Adipose tissue (tissue), 3 donors: ENCODE results near the gene TBCB. TPM values are rescaled to one million over a fixed set of nuclear protein-coding genes. Genes with fewer than 3 reads are reported as not detected.
A peak's percentile ranks its signal among the peaks of the same experiment; 100 is the strongest.
"Not testable (repeated sequence)": the region's sequence is repeated elsewhere in the genome, so short reads cannot be mapped to it uniquely, and the experiment has no call there.

Experiments used
- H3K27ac ChIP-seq: one replicate; pipeline ENCODE4 v1.5.1; 2013; ENCODE audit warnings: low read depth, low read length
- WGBS, 3 donors: extraction: QIAGEN DNeasy Blood & Tissue Kit; methylation state at CpG; one replicate each; pipeline ENCODE4 v1.1.7; 2013; 5-methylcytosine and 5-hydroxymethylcytosine counted together
- polyA plus RNA-seq, 3 donors: library from polyadenylated mRNA; stranded (reverse); fragments of 200-250 nt; gene quantifications; one replicate each; pipeline ENCODE4 v1.2.3, GENCODE V29; 2013
- donor health status: healthy with polysubstance abuse.
- donor health status: Bipolar disorder and iron deficiency.
- donor health status: healthy.

TBCB gene
- 100 to 1,000 TPM in 2 of 3 donors, 10 to 100 TPM in 1; 63.0 to 153 (median 149) TPM for polyA plus RNA-seq

- peak within 1 kb of the TSS; percentile 13 for H3K27ac ChIP-seq
- WGBS, 3 donors, result 5 to 7% (median 5%) methylated on average over 48 to 59 of the region's 59 CpGs
These were observed at the start of gene TBCB for GRCh38 chr19:36115453-36116343. TSS of gene TBCB (plus strand) at chr19:36115468. CDS start at chr19:36115561, 93 bp downstream.

DNA sequence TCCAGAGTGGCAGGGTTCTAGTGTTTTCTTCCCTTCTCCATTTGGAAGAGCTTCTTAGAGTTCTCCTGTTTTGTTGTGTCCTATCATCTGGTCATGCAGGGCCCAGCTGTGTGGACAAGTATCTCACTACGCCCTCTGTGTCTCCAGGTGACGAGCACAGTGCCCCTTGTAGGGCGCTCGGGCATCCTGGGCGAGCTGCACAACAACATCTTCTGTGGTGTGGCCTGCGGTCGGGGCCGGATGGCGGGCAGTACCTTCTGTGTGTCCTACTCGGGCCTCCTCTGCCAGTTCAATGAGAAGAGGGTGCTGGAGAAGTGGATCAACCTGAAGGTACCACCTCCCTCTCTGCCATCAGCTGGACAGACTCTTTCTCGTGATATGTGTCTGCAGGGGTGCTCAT, 47.6 kb upstream of the TBCB start:
- WGBS, 3 donors, result 90 to 97% (median 94%) methylated on average over 11 of the region's 11 CpGs
- no peak overlapping the region for H3K27ac ChIP-seq

- WGBS, 3 donors, result 96 to 99% (median 97%) methylated on average over 28 to 53 of the region's 57 CpGs
- H3K27ac ChIP-seq, result not testable (repeated sequence)
These were observed 46.3 kb upstream of the TBCB start for GRCh38 chr19:36068810-36069499.

DNA sequence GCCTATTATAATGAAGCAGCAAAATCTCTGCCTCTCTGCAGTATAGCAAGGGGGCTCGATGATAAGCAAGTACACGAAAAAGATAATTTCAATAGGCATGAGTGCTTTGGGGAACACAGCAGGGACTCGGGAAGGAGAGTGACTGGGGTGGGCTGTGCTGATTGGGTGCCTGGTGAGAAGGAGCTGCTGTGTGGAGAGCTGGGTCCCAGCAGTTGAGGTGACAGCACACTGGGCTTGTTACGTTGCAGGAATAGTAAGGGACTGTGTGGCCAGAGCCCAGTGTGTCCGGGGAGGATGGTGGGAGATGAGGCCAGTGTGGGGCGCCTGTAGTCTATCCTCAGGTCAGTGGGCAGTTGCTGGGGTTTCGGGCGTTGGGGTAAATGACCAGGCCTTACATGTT, 43.2 kb upstream of the TBCB start:
- 88 to 98% (median 88%) methylated on average over 8 of the region's 8 CpGs for WGBS, 3 donors
- no peak overlapping the region for H3K27ac ChIP-seq

GRCh38 chr19:36073121-36073876, 42.0 kb upstream of the TBCB start:
- 78 to 91% (median 88%) methylated on average over 10 of the region's 10 CpGs for WGBS, 3 donors
- no peak overlapping the region for H3K27ac ChIP-seq

DNA sequence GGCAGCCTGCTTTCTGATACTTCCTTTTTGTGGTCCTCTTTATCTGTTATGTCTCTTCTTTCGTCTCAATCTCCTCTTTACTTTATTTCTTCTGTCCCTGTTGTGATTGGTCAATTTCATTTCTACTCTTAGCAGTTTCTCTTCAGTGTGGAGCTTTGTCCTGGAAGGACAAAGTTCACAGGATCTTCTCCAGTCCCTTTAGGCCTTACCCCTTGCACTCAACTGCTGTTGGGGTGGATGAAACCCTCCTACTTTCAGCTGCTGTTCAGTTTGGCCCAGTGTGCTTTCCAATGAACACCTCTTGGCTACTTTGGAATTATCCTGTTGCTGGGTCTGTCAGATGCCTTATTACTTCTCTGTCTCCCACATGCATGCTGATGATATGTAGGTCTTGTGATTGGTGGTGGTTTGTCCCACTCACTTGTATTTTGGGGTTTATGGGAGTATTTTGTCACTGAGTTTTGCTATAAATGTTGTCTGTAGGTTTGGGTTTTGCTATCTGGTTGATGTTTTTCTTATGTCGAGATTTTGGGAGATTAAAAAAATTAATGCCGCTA, 35.8 kb upstream of the TBCB start:
- 95 to 99% (median 96%) methylated on average over 3 of the region's 3 CpGs for WGBS, 3 donors
- H3K27ac ChIP-seq, result no peak overlapping the region

DNA sequence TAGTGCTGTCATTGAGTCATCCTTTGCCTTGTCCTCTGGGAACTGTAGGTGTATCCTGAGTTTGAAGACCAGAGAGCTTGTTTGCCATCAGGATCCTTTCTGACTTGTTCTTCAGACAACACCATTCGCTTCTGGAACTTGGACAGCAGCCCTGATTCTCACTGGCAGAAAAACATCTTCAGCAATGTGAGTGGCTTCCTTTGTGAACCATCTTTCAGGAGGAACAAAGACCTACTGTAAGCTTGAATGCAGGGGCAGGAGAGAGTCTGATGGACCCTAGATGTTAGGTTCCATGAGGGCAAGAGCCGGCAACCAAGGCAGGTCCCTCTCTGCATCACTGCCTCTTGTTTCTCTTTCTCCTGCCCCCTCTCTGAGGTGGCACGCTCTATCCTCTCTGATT, 33.9 kb upstream of the TBCB start:
- 93 to 97% (median 95%) methylated on average over 3 of the region's 3 CpGs for WGBS, 3 donors
- no peak overlapping the region for H3K27ac ChIP-seq

- no peak overlapping the region for H3K27ac ChIP-seq
- 89 to 94% (median 93%) methylated on average over 7 of the region's 7 CpGs for WGBS, 3 donors
These were observed 33.4 kb upstream of the TBCB start for GRCh38 chr19:36081894-36082293.

DNA sequence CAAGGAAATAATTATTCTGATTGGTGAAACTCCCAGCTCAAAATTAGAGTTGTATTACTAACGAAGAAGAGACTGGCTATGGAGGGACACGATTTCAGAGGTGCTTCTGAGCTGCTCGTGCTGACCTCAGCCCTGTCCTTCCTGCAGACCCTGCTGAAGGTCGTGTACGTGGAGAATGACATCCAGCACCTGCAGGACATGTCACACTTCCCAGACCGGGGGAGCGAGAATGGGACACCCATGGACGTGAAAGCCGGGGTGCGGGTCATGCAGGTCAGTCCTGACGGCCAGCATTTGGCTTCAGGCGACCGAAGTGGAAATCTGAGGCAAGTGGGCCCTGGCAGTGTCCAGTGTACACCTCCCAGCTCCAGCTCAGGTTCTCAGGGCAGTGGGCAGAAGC, 32.4 kb upstream of the TBCB start:
- H3K27ac ChIP-seq, result no peak overlapping the region
- WGBS, 3 donors, result 84 to 98% (median 96%) methylated on average over 13 of the region's 13 CpGs

DNA sequence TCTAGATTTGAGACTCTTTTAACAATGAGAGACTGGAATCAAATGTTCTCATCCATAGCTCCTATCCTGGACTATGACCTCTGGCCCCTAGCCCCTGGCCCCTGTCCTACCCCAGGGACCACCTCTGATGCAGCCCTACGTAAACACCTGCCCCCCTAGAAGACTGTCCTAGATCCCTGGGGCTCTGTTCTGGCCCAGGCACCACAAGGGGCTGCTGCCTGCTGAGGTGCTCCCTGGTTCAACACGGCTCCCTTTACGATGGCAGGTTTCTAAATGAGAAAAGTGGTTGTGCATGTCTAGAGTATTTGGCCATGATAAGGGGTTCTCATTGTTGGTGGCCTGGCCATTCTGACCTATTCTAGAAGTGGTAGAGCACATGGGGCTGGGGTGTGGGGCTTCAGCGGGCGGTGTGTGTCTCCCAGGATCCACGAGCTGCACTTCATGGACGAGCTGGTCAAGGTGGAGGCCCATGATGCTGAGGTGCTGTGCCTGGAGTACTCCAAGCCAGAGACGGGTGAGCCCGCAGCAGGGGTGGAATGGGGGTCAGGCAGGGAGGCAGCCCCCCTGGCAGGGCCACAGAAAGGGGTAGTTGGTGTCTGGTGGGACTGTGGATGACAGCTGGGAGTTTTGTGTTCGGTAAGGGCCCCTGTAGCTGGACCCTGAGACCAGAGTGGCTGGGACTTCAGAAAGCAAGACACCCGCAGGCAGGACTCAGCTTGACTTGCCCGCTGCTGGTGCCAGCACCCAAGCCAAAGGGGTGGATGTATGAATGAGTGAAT, 30.8 kb upstream of the TBCB start:
- 92 to 96% (median 96%) methylated on average over 12 of the region's 12 CpGs for WGBS, 3 donors

DNA sequence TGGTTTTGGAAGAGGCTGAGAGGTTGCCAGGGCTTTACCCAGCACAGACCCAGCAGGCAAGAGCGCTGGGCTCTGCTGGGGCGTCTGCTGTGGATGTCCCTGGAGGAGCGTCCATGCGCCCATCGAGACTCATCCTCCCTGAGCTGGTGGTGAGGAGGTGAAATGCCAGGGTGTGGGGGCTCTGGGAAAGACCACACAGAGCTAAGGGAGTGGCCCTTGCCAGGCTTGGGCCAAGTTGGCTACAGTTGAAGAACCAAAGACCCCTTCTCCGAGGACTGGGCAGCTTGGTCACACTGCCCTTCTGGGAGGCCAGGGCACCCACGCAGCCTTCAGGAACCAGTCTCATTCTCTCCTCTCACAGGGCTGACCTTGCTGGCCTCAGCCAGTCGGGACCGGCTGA, 28.9 kb upstream of the TBCB start:
- WGBS, 3 donors, result 98 to 99% (median 98%) methylated on average over 8 to 9 of the region's 9 CpGs
- no peak overlapping the region for H3K27ac ChIP-seq

More for the DNA sequence above, 30.8 kb upstream of the TBCB start:
- H3K27ac ChIP-seq, result no peak overlapping the region

- H3K27ac ChIP-seq, result no peak overlapping the region
- WGBS, 3 donors, result 95 to 99% (median 96%) methylated on average over 5 of the region's 5 CpGs
These were observed 25.4 kb upstream of the TBCB start for GRCh38 chr19:36089847-36090246.

DNA sequence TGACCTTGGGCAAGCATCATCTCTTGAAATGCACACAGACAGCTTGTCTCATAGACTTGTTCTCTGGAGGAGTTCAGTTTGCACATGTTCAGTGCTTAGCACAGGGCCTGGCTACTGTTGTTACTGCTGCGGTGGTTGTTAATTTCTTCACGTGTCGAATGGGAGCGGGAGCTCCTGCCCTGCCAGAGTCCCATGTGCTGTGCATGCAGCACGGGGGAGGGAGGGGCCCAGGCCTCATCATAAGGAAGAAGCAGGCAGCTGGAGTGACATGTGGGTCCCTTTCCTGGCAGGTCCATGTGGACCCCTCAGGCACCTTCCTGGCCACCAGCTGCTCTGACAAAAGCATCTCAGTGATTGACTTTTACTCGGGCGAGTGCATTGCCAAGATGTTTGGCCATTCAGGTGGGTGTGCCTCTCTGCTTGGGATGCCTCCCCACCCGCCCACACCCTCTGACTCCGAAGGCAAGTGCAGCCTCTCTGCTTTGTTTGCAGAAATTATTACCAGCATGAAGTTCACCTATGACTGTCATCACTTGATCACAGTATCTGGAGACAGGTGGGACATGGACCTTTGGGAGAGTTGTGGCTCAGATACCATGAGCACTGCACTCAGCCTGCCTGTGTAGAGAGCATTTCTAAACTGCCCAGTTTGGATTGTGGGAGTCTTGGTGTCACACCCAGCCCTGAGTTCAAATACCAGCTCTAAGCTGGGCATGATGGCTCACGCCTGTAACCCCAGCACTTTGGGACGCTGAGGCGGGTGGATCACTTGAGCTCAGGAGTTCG, 24.2 kb upstream of the TBCB start:
- no peak overlapping the region for H3K27ac ChIP-seq
- 80 to 92% (median 86%) methylated on average over 13 of the region's 13 CpGs for WGBS, 3 donors

DNA sequence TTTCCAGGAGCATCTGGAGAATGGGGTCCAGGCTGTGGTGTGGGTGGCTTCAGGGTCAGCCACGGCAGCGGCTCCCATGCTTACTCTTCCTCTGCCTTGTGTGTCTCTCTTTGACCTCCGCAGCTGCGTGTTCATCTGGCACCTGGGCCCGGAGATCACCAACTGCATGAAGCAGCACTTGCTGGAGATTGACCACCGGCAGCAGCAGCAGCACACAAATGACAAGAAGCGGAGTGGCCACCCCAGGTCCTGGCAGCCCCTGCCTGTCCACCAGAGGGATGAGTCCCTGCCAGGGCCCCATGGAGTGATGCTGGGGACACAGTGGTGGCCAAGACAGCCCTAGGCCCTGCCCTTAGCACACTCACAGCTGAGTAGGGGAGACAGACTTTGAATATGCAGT, 22.7 kb upstream of the TBCB start:
- WGBS, 3 donors, result 92 to 98% (median 98%) methylated on average over 7 of the region's 7 CpGs

GRCh38 chr19:36093146-36093662, 22.1 kb upstream of the TBCB start:
- no peak overlapping the region for H3K27ac ChIP-seq
- 89 to 90% (median 89%) methylated on average over 5 of the region's 5 CpGs for WGBS, 3 donors

More for the DNA sequence above, 22.7 kb upstream of the TBCB start:
- H3K27ac ChIP-seq, result no peak overlapping the region

- whole genome bisulfite sequencing, 3 donors, result 62 to 92% (median 71%) methylated on average over 6 of the region's 6 CpGs
- no peak overlapping the region for H3K27ac ChIP-seq
These were observed 21.6 kb upstream of the TBCB start for GRCh38 chr19:36093687-36094086.

- no peak overlapping the region for H3K27ac ChIP-seq
- WGBS, 3 donors, result 80 to 89% (median 85%) methylated on average over 6 of the region's 6 CpGs
These were observed 18.2 kb upstream of the TBCB start for GRCh38 chr19:36097036-36097435.
